ENCODE results near the gene EVPL.

GRCh38 chr17:76071531-76072147 is 44.5 kb upstream of the EVPL start:
- TF ChIP-seq CTCF (conservative IDR thresholded peaks at IDR 0.05; ENCODE audit: low read length) (no peak), EZH2phosphoT487 (IDR thresholded peaks at IDR 0.05; ENCODE audit: borderline replicate concordance, low read depth, low read length) (no peak)

All from OCI-LY7 (cell line).